Measurements from ENCODE around the gene ZBTB38. TPM values are rescaled to one million over a fixed set of nuclear protein-coding genes. Genes with fewer than 3 reads are reported as not detected.

Gene ZBTB38
- polyA plus RNA-seq, 1 donor from 2014 or later, result 18.7 TPM

DNA sequence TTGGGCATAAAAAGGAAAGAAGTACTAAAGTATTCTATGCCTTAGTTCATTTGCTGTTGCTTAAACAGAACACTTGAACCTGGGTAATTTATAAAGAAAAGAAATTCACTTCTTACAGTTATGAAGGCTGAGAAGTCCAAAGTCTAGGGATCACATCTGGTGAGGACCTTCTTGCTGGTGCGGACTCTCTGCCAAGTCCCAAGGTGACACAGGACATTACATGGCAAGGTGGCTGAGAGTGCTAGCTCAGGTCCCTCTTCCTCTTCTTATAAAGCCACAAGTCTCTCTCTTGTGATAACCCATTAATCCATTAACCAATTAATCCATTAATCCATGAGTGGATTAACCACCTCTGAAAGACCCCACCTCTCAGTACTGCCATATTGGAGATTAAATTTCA is 3.1 kb upstream of the ZBTB38 start:
- no peaks in the 10 kb centered on the region for H3K27me3 ChIP-seq (ENCODE audit: insufficient read depth, low read depth, low read length)
- H3K27ac ChIP-seq (ENCODE audit: low read length), result no peak overlapping the region
- H3K9me3 ChIP-seq (ENCODE audit: low read length), result no peaks in the 10 kb centered on the region
- H3F3A ChIP-seq (ENCODE audit: insufficient read depth, low read length, poor library complexity, severe bottlenecking), result no peaks in the 10 kb centered on the region
- no peak overlapping the region for H3K4me2 ChIP-seq (ENCODE audit: low read length)
- H3K36me3 ChIP-seq (ENCODE audit: insufficient read depth, low read length), result no peaks in the 10 kb centered on the region
- TF ChIP-seq POLR2AphosphoS5 (IDR thresholded peaks at IDR 0.05), result no peak
- TF ChIP-seq SMC3 (conservative IDR thresholded peaks at IDR 0.05; ENCODE audit: poor library complexity), result no peak
- no peaks in the 10 kb centered on the region for H3K9me2 ChIP-seq (ENCODE audit: insufficient read depth, low read length)
- no peak overlapping the region for H3K9ac ChIP-seq (ENCODE audit: low read length)
- no peak overlapping the region for H3K4me3 ChIP-seq (ENCODE audit: low read length)
- no peak overlapping the region for H2AFZ ChIP-seq (ENCODE audit: low read depth, low read length)
- no peaks in the 10 kb centered on the region for H3K79me2 ChIP-seq (replicated peaks; ENCODE audit: insufficient read depth, low read length)
- no peaks in the 10 kb centered on the region for H4K20me1 ChIP-seq (ENCODE audit: insufficient read depth)

DNA sequence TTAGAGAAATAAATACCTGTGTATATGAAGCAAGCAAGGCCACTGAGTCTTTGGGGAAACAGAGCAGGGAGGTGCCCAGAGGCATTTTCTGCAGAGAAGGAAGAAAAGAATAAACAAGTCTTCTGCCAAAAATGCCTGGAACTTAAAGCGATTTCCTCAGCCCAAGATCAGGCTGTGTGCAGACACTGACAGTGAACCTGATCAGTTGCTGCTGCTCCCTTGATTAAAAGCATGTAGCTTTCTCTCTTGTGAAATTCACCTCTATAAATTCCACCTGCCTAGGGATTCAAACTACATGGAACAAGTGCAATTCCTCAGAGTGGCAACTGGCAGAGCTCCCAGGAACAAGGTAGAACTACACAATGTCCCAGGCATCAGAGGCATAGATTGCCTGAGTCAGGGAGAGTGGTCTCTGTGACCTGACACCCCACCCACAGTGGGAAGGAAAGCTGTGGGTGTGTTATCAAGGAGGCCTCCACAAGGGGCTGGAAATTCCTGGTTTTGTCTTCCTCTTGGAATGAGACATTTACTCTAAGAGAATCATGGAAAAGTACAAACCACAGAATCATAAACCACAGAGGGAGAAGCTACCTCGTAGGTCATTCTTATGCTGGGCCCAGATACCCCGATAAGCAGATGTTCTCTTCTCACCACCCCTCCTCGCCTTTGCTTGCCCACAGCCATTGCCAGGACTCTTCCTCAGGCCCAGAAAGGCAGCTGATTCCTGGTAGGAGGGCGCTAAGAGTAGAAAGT is 1.8 kb upstream of the ZBTB38 start:
- no peaks in the 10 kb centered on the region for H3K79me2 ChIP-seq (replicated peaks; ENCODE audit: insufficient read depth, low read length)
- H2AFZ ChIP-seq (ENCODE audit: low read depth, low read length), result no peak overlapping the region
- H3K36me3 ChIP-seq (ENCODE audit: insufficient read depth, low read length), result no peaks in the 10 kb centered on the region
- H3K27ac ChIP-seq (ENCODE audit: low read length), result no peak overlapping the region
- no peak overlapping the region for H3K9ac ChIP-seq (ENCODE audit: low read length)
- H3F3A ChIP-seq (ENCODE audit: insufficient read depth, low read length, poor library complexity, severe bottlenecking), result no peaks in the 10 kb centered on the region
- no peaks in the 10 kb centered on the region for H3K9me2 ChIP-seq (ENCODE audit: insufficient read depth, low read length)
- no peak overlapping the region for H3K4me3 ChIP-seq (ENCODE audit: low read length)
- TF ChIP-seq, protein P1, sequence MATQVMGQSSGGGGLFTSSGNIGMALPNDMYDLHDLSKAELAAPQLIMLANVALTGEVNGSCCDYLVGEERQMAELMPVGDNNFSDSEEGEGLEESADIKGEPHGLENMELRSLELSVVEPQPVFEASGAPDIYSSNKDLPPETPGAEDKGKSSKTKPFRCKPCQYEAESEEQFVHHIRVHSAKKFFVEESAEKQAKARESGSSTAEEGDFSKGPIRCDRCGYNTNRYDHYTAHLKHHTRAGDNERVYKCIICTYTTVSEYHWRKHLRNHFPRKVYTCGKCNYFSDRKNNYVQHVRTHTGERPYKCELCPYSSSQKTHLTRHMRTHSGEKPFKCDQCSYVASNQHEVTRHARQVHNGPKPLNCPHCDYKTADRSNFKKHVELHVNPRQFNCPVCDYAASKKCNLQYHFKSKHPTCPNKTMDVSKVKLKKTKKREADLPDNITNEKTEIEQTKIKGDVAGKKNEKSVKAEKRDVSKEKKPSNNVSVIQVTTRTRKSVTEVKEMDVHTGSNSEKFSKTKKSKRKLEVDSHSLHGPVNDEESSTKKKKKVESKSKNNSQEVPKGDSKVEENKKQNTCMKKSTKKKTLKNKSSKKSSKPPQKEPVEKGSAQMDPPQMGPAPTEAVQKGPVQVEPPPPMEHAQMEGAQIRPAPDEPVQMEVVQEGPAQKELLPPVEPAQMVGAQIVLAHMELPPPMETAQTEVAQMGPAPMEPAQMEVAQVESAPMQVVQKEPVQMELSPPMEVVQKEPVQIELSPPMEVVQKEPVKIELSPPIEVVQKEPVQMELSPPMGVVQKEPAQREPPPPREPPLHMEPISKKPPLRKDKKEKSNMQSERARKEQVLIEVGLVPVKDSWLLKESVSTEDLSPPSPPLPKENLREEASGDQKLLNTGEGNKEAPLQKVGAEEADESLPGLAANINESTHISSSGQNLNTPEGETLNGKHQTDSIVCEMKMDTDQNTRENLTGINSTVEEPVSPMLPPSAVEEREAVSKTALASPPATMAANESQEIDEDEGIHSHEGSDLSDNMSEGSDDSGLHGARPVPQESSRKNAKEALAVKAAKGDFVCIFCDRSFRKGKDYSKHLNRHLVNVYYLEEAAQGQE (IDR thresholded peaks at IDR 0.05; ENCODE audit: borderline replicate concordance), result no peak
- no peak for TF ChIP-seq POLR2AphosphoS5 (IDR thresholded peaks at IDR 0.05)
- TF ChIP-seq RAD21 (conservative IDR thresholded peaks at IDR 0.05), result no peak
- TF ChIP-seq SMC3 (conservative IDR thresholded peaks at IDR 0.05; ENCODE audit: poor library complexity), result no peak
- TF ChIP-seq TAF1 (IDR thresholded peaks at IDR 0.05; ENCODE audit: low read depth), result no peak
- TF ChIP-seq, protein P2, sequence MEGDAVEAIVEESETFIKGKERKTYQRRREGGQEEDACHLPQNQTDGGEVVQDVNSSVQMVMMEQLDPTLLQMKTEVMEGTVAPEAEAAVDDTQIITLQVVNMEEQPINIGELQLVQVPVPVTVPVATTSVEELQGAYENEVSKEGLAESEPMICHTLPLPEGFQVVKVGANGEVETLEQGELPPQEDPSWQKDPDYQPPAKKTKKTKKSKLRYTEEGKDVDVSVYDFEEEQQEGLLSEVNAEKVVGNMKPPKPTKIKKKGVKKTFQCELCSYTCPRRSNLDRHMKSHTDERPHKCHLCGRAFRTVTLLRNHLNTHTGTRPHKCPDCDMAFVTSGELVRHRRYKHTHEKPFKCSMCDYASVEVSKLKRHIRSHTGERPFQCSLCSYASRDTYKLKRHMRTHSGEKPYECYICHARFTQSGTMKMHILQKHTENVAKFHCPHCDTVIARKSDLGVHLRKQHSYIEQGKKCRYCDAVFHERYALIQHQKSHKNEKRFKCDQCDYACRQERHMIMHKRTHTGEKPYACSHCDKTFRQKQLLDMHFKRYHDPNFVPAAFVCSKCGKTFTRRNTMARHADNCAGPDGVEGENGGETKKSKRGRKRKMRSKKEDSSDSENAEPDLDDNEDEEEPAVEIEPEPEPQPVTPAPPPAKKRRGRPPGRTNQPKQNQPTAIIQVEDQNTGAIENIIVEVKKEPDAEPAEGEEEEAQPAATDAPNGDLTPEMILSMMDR (IDR thresholded peaks at IDR 0.05; ENCODE audit: poor library complexity, severe bottlenecking), result no peak
- no peak for TF ChIP-seq EZH2 (IDR thresholded peaks at IDR 0.05; ENCODE audit: borderline replicate concordance, insufficient read depth, low read length, poor library complexity, severe bottlenecking)
- TF ChIP-seq MXI1 (conservative IDR thresholded peaks at IDR 0.05; ENCODE audit: poor library complexity, severe bottlenecking), result no peak
- TF ChIP-seq EP300 (conservative IDR thresholded peaks at IDR 0.05; ENCODE audit: poor library complexity, severe bottlenecking), result no peak
- H3K27me3 ChIP-seq (ENCODE audit: insufficient read depth, low read depth, low read length), result no peaks in the 10 kb centered on the region
- no peak overlapping the region for H3K4me2 ChIP-seq (ENCODE audit: low read length)
- H4K20me1 ChIP-seq (ENCODE audit: insufficient read depth), result no peaks in the 10 kb centered on the region
- H3K9me3 ChIP-seq (ENCODE audit: low read length), result no peaks in the 10 kb centered on the region

Data from neural cell (in vitro differentiated cells).